Measurements from ENCODE around the gene NIPAL1. TPM values are rescaled to one million over a fixed set of nuclear protein-coding genes. Genes with fewer than 3 reads are reported as not detected.
A peak's percentile ranks its signal among the peaks of the same experiment; 100 is the strongest.

NIPAL1 gene
- polyA plus RNA-seq, 1 donor from 2014 or later = 0.85 TPM

DNA sequence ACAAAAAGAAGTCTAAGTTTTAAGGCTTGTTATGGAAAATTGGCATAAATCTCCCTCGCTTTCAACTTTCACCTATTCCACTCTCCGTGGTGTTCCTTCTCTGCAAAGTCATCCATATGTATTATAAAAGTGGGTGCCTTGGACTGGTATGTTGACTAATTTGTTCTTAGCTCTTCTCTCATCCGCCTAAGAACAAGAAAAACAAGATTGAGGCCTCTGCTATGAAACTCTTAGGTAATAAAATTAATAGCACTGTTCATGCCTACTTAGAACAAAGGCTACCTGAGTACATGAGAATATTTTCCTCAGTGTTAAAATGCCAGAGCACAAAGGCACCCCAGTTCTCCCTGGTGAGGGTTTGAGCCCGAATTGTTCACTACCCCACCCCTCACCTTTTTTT lies 1.4 kb upstream of the NIPAL1 start:
- no peaks in the 10 kb centered on the region for H3K79me2 ChIP-seq (replicated peaks; ENCODE audit: insufficient read depth, low read length)
- no peak overlapping the region for H2AFZ ChIP-seq (ENCODE audit: low read depth, low read length)
- H3K4me3 ChIP-seq (ENCODE audit: low read length) = no peak overlapping the region
- H3K9ac ChIP-seq (ENCODE audit: low read length) = no peak overlapping the region
- H3K9me3 ChIP-seq (ENCODE audit: low read length) = no peaks in the 10 kb centered on the region
- H3F3A ChIP-seq (ENCODE audit: insufficient read depth, low read length, poor library complexity, severe bottlenecking) = no peaks in the 10 kb centered on the region
- no peak overlapping the region for H3K4me2 ChIP-seq (ENCODE audit: low read length)
- peaks cover 32% of the 10 kb centered on the region for H3K27me3 ChIP-seq (ENCODE audit: insufficient read depth, low read depth, low read length)
- H4K20me1 ChIP-seq (ENCODE audit: insufficient read depth) = no peaks in the 10 kb centered on the region
- no peak for TF ChIP-seq EZH2 (IDR thresholded peaks at IDR 0.05; ENCODE audit: borderline replicate concordance, insufficient read depth, low read length, poor library complexity, severe bottlenecking)
- no peak for TF ChIP-seq POLR2AphosphoS5 (IDR thresholded peaks at IDR 0.05)
- no peak for TF ChIP-seq SMC3 (conservative IDR thresholded peaks at IDR 0.05; ENCODE audit: poor library complexity)
- no peak for TF ChIP-seq EP300 (conservative IDR thresholded peaks at IDR 0.05; ENCODE audit: poor library complexity, severe bottlenecking)
- no peak for TF ChIP-seq TAF1 (IDR thresholded peaks at IDR 0.05; ENCODE audit: low read depth)
- no peak for TF ChIP-seq RAD21 (conservative IDR thresholded peaks at IDR 0.05)
- no peak for TF ChIP-seq MXI1 (conservative IDR thresholded peaks at IDR 0.05; ENCODE audit: poor library complexity, severe bottlenecking)
- TF ChIP-seq, protein P1, sequence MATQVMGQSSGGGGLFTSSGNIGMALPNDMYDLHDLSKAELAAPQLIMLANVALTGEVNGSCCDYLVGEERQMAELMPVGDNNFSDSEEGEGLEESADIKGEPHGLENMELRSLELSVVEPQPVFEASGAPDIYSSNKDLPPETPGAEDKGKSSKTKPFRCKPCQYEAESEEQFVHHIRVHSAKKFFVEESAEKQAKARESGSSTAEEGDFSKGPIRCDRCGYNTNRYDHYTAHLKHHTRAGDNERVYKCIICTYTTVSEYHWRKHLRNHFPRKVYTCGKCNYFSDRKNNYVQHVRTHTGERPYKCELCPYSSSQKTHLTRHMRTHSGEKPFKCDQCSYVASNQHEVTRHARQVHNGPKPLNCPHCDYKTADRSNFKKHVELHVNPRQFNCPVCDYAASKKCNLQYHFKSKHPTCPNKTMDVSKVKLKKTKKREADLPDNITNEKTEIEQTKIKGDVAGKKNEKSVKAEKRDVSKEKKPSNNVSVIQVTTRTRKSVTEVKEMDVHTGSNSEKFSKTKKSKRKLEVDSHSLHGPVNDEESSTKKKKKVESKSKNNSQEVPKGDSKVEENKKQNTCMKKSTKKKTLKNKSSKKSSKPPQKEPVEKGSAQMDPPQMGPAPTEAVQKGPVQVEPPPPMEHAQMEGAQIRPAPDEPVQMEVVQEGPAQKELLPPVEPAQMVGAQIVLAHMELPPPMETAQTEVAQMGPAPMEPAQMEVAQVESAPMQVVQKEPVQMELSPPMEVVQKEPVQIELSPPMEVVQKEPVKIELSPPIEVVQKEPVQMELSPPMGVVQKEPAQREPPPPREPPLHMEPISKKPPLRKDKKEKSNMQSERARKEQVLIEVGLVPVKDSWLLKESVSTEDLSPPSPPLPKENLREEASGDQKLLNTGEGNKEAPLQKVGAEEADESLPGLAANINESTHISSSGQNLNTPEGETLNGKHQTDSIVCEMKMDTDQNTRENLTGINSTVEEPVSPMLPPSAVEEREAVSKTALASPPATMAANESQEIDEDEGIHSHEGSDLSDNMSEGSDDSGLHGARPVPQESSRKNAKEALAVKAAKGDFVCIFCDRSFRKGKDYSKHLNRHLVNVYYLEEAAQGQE (IDR thresholded peaks at IDR 0.05; ENCODE audit: borderline replicate concordance) = no peak
- TF ChIP-seq, protein P2, sequence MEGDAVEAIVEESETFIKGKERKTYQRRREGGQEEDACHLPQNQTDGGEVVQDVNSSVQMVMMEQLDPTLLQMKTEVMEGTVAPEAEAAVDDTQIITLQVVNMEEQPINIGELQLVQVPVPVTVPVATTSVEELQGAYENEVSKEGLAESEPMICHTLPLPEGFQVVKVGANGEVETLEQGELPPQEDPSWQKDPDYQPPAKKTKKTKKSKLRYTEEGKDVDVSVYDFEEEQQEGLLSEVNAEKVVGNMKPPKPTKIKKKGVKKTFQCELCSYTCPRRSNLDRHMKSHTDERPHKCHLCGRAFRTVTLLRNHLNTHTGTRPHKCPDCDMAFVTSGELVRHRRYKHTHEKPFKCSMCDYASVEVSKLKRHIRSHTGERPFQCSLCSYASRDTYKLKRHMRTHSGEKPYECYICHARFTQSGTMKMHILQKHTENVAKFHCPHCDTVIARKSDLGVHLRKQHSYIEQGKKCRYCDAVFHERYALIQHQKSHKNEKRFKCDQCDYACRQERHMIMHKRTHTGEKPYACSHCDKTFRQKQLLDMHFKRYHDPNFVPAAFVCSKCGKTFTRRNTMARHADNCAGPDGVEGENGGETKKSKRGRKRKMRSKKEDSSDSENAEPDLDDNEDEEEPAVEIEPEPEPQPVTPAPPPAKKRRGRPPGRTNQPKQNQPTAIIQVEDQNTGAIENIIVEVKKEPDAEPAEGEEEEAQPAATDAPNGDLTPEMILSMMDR (IDR thresholded peaks at IDR 0.05; ENCODE audit: poor library complexity, severe bottlenecking) = no peak
- H3K36me3 ChIP-seq (ENCODE audit: insufficient read depth, low read length) = no peaks in the 10 kb centered on the region
- H3K9me2 ChIP-seq (ENCODE audit: insufficient read depth, low read length) = no peaks in the 10 kb centered on the region
- H3K27ac ChIP-seq (ENCODE audit: low read length) = no peak overlapping the region

DNA sequence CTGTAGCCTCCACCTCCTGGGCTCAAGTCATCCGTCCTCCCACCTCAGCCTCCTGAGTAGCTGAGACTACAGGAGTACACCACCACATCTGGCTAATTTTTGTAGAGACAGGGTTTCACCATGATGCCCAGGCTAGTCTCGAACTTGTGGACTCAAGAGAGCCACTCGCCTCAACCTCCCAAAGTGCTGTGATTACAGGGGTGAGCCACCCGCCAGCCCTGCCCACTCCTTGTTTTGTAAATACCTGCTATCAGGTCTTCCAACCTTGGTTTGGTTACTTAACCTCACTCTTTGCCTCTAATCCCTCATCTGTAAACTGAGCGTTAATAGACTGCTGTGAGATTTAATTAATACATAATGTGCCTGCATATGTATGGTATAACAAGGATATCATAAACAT lies 894 bp upstream of the NIPAL1 start:
- Histone ChIP-seq H3K27me3 (ENCODE audit: insufficient read depth, low read depth, low read length) (peaks cover 32% of the 10 kb centered on the region), H3K9me3 (ENCODE audit: low read length) (no peaks in the 10 kb centered on the region), H3K79me2 (replicated peaks; ENCODE audit: insufficient read depth, low read length) (no peaks in the 10 kb centered on the region), H3K27ac (ENCODE audit: low read length) (no peak overlapping the region), H3K4me2 (ENCODE audit: low read length) (no peak overlapping the region), H3K4me3 (ENCODE audit: low read length) (peak overlapping the region; percentile 88), H3K9ac (ENCODE audit: low read length) (no peak overlapping the region), H3K9me2 (ENCODE audit: insufficient read depth, low read length) (no peaks in the 10 kb centered on the region), H3K36me3 (ENCODE audit: insufficient read depth, low read length) (no peaks in the 10 kb centered on the region), H4K20me1 (ENCODE audit: insufficient read depth) (no peaks in the 10 kb centered on the region), H2AFZ (ENCODE audit: low read depth, low read length) (no peak overlapping the region), H3F3A (ENCODE audit: insufficient read depth, low read length, poor library complexity, severe bottlenecking) (no peaks in the 10 kb centered on the region)
- no peak for TF ChIP-seq RAD21 (conservative IDR thresholded peaks at IDR 0.05)
- no peak for TF ChIP-seq MXI1 (conservative IDR thresholded peaks at IDR 0.05; ENCODE audit: poor library complexity, severe bottlenecking)
- TF ChIP-seq, protein P1 (IDR thresholded peaks at IDR 0.05; ENCODE audit: borderline replicate concordance) = no peak
- TF ChIP-seq SMC3 (conservative IDR thresholded peaks at IDR 0.05; ENCODE audit: poor library complexity) = no peak

Measured in neural cell (in vitro differentiated cells).